HL-60 (cell line): ENCODE results near the gene DLL3.

Experiments used
- CTCF ChIP-seq: IDR thresholded peaks from one replicate; pipeline ENCODE4 v1.5.1; 2011; ENCODE audit warnings: low read length, control low read depth, inconsistent platforms; ENCODE audit not compliant: insufficient read depth
- POLR2AphosphoS5 ChIP-seq: IDR thresholded peaks from 2 replicates; pipeline ENCODE4 v1.6.1; 2012; ENCODE audit warnings: low read depth
- TF ChIP-seq, protein P1 (sequence below): IDR thresholded peaks from 2 replicates; pipeline ENCODE4 v1.6.1; 2012; ENCODE audit warnings: low read depth; ENCODE audit not compliant: insufficient replicate concordance

- TF ChIP-seq CTCF (no peak), POLR2AphosphoS5 (no peak)
- TF ChIP-seq, protein P1, sequence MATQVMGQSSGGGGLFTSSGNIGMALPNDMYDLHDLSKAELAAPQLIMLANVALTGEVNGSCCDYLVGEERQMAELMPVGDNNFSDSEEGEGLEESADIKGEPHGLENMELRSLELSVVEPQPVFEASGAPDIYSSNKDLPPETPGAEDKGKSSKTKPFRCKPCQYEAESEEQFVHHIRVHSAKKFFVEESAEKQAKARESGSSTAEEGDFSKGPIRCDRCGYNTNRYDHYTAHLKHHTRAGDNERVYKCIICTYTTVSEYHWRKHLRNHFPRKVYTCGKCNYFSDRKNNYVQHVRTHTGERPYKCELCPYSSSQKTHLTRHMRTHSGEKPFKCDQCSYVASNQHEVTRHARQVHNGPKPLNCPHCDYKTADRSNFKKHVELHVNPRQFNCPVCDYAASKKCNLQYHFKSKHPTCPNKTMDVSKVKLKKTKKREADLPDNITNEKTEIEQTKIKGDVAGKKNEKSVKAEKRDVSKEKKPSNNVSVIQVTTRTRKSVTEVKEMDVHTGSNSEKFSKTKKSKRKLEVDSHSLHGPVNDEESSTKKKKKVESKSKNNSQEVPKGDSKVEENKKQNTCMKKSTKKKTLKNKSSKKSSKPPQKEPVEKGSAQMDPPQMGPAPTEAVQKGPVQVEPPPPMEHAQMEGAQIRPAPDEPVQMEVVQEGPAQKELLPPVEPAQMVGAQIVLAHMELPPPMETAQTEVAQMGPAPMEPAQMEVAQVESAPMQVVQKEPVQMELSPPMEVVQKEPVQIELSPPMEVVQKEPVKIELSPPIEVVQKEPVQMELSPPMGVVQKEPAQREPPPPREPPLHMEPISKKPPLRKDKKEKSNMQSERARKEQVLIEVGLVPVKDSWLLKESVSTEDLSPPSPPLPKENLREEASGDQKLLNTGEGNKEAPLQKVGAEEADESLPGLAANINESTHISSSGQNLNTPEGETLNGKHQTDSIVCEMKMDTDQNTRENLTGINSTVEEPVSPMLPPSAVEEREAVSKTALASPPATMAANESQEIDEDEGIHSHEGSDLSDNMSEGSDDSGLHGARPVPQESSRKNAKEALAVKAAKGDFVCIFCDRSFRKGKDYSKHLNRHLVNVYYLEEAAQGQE: no peak
Measured at GRCh38 chr19:39500543-39500942, 1.8 kb downstream of the DLL3 start.
